Neural progenitor cell (in vitro differentiated cells): ENCODE results near the gene CTIF. TPM values are rescaled to one million over a fixed set of nuclear protein-coding genes. Genes with fewer than 3 reads are reported as not detected.

Source experiments
- DNase-seq: peaks from one replicate; pipeline ENCODE4 v3.0.0-alpha.2; 2016; ENCODE audit warnings: low spot score
- H2AFZ ChIP-seq: fragments of 200-600 bp; sonication (generic); replicated peaks from 2 replicates; pipeline ENCODE4 v1.6.1; 2016; ENCODE audit warnings: antibody characterized with exemption
- H3F3A ChIP-seq: fragments of 200-600 bp; sonication (generic); 2 replicates; pipeline ENCODE4 v1.6.1; 2016; ENCODE audit warnings: antibody characterized with exemption, low read depth
- H3K27ac ChIP-seq: fragments of 200-600 bp; sonication (generic); 2 replicates; pipeline ENCODE4 v1.5.1; 2016; ENCODE audit warnings: mild to moderate bottlenecking
- H3K27me3 ChIP-seq: fragments of 200-600 bp; sonication (generic); 2 replicates; pipeline ENCODE4 v1.6.1; 2016; ENCODE audit warnings: mild to moderate bottlenecking, moderate library complexity
- H3K36me3 ChIP-seq: fragments of 200-600 bp; sonication (generic); 2 replicates; pipeline ENCODE4 v1.5.1; 2016
- H3K4me1 ChIP-seq: fragments of 200-600 bp; sonication (generic); 2 replicates; pipeline ENCODE4 v1.6.1; 2016; ENCODE audit warnings: mixed run types
- H3K4me2 ChIP-seq: fragments of 200-600 bp; sonication (generic); 2 replicates; pipeline ENCODE4 v1.6.1; 2016
- H3K4me3 ChIP-seq: fragments of 200-600 bp; sonication (generic); 2 replicates; pipeline ENCODE4 v1.5.1; 2016
- H3K79me2 ChIP-seq: fragments of 200-600 bp; sonication (generic); 2 replicates; pipeline ENCODE4 v1.6.1; 2016; ENCODE audit warnings: low read depth
- H3K9ac ChIP-seq: fragments of 200-600 bp; sonication (generic); 2 replicates; pipeline ENCODE4 v1.6.1; 2016
- H3K9me3 ChIP-seq: fragments of 200-600 bp; sonication (generic); 2 replicates; pipeline ENCODE4 v1.5.1; 2016; ENCODE audit warnings: low read depth
- H4K20me1 ChIP-seq: fragments of 200-600 bp; sonication (generic); 2 replicates; pipeline ENCODE4 v1.6.1; 2016; ENCODE audit warnings: low read depth
- H3K27ac Mint-ChIP-seq: 3 replicates; pipeline ENCODE4 v1.8.0; 2021; ENCODE audit warnings: mixed read lengths
- H3K27me3 Mint-ChIP-seq: 2 replicates; pipeline ENCODE4 v1.8.0; 2022; ENCODE audit warnings: low read depth, mild to moderate bottlenecking, inconsistent platforms, moderate library complexity, mixed read lengths; ENCODE audit not compliant: insufficient read depth
- H3K36me3 Mint-ChIP-seq: 3 replicates; pipeline ENCODE4 v1.8.0; 2021; ENCODE audit warnings: mixed read lengths
- H3K4me1 Mint-ChIP-seq: 3 replicates; pipeline ENCODE4 v1.8.0; 2021; ENCODE audit warnings: mixed read lengths
- H3K4me3 Mint-ChIP-seq: 3 replicates; pipeline ENCODE4 v1.8.0; 2021; ENCODE audit warnings: mild to moderate bottlenecking, moderate library complexity, mixed read lengths
- H3K9me3 Mint-ChIP-seq: 3 replicates; pipeline ENCODE4 v1.8.0; 2020; ENCODE audit warnings: mixed read lengths
- EZH2 ChIP-seq: fragments of 200-600 bp; sonication (generic); IDR thresholded peaks from 2 replicates; pipeline ENCODE4 v1.6.1; 2017; ENCODE audit warnings: antibody characterized with exemption, mild to moderate bottlenecking, moderate library complexity
- EZH2phosphoT487 ChIP-seq: fragments of 200-600 bp; sonication (generic); IDR thresholded peaks from 2 replicates; pipeline ENCODE4 v1.6.1; 2017; ENCODE audit warnings: antibody characterized with exemption
- total RNA-seq: library from RNA; depleted of rRNA; stranded (reverse); fragments of >200 nt; gene quantifications from 2 replicates; pipeline ENCODE4 v1.2.3, GENCODE V29; 2015; ENCODE audit warnings: low replicate concordance
- TF ChIP-seq, protein P1 (sequence below): fragments of 200-600 bp; sonication (generic); IDR thresholded peaks from 2 replicates; pipeline ENCODE4 v1.5.1; 2017; ENCODE audit warnings: antibody characterized with exemption, mild to moderate bottlenecking

Gene CTIF
- total RNA-seq, 1 donor from 2014 or later, result 17.6 TPM

DNA sequence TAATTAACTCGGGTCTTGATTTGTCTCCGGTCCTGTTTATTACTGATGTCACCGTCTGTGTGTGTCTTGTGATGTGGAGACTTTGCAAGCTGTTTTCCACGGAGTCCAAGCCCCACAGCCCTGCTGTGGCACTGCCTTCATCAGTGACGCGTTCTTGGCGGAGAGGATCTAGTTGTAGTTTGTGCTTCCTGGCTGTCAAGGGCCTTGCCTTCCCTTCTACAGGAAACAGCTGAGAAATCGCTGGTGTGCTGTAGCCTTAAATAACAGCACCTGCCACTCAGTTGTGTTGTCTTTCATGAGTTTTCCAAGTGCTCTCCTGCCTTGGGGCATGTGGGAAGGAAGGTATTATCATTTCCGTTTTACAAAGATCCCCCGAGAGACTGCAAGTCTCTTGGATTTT, 26.3 kb downstream of the CTIF start:
- no peak overlapping the region for H3K27ac ChIP-seq
- peaks cover 7% of the 10 kb centered on the region for H3K27me3 Mint-ChIP-seq
- peaks cover 3% of the 10 kb centered on the region for H4K20me1 ChIP-seq
- H3K27me3 ChIP-seq, result no peaks in the 10 kb centered on the region
- no peak overlapping the region for H3K4me2 ChIP-seq
- no peak for DNase-seq
- peaks cover 10% of the 10 kb centered on the region for H3K9me3 Mint-ChIP-seq
- H3K9ac ChIP-seq, result no peak overlapping the region
- peak overlapping the region; percentile 47 for H3K27ac Mint-ChIP-seq
- H3K36me3 Mint-ChIP-seq, result peaks cover 7% of the 10 kb centered on the region
- H3K4me1 ChIP-seq, result peaks cover 15% of the 10 kb centered on the region
- TF ChIP-seq EZH2phosphoT487 (no peak), EZH2 (no peak)
- TF ChIP-seq, protein P1, sequence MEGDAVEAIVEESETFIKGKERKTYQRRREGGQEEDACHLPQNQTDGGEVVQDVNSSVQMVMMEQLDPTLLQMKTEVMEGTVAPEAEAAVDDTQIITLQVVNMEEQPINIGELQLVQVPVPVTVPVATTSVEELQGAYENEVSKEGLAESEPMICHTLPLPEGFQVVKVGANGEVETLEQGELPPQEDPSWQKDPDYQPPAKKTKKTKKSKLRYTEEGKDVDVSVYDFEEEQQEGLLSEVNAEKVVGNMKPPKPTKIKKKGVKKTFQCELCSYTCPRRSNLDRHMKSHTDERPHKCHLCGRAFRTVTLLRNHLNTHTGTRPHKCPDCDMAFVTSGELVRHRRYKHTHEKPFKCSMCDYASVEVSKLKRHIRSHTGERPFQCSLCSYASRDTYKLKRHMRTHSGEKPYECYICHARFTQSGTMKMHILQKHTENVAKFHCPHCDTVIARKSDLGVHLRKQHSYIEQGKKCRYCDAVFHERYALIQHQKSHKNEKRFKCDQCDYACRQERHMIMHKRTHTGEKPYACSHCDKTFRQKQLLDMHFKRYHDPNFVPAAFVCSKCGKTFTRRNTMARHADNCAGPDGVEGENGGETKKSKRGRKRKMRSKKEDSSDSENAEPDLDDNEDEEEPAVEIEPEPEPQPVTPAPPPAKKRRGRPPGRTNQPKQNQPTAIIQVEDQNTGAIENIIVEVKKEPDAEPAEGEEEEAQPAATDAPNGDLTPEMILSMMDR, result no peak
- no peaks in the 10 kb centered on the region for H3K36me3 ChIP-seq
- peaks cover 20% of the 10 kb centered on the region for H3K4me1 Mint-ChIP-seq
- H3K4me3 Mint-ChIP-seq, result no peak overlapping the region
- no peak overlapping the region for H2AFZ ChIP-seq
- H3F3A ChIP-seq, result no peaks in the 10 kb centered on the region
- H3K79me2 ChIP-seq, result peaks cover 4% of the 10 kb centered on the region
- H3K9me3 ChIP-seq, result no peaks in the 10 kb centered on the region
- H3K4me3 ChIP-seq, result no peak overlapping the region

- H4K20me1 ChIP-seq, result peaks cover 3% of the 10 kb centered on the region
- peaks cover 16% of the 10 kb centered on the region for H3K4me1 ChIP-seq
- no peak overlapping the region for H3K9ac ChIP-seq
- peaks cover 23% of the 10 kb centered on the region for H3K4me1 Mint-ChIP-seq
- no peak overlapping the region for H3K4me3 ChIP-seq
- no peak overlapping the region for H3K4me2 ChIP-seq
- H3K9me3 Mint-ChIP-seq, result peaks cover 10% of the 10 kb centered on the region
- no peaks in the 10 kb centered on the region for H3K36me3 ChIP-seq
- H3K79me2 ChIP-seq, result peaks cover 4% of the 10 kb centered on the region
- no peaks in the 10 kb centered on the region for H3K27me3 ChIP-seq
- no peak overlapping the region for H3K27ac ChIP-seq
- H2AFZ ChIP-seq, result no peak overlapping the region
- no peak for DNase-seq
- H3K4me3 Mint-ChIP-seq, result no peak overlapping the region
- TF ChIP-seq EZH2phosphoT487 (no peak), EZH2 (no peak)
- TF ChIP-seq, protein P1, result no peak
- peaks cover 7% of the 10 kb centered on the region for H3K36me3 Mint-ChIP-seq
- H3K27ac Mint-ChIP-seq, result no peak overlapping the region
- no peaks in the 10 kb centered on the region for H3K9me3 ChIP-seq
- H3K27me3 Mint-ChIP-seq, result peaks cover 7% of the 10 kb centered on the region
- no peaks in the 10 kb centered on the region for H3F3A ChIP-seq
These were observed 27.8 kb downstream of the CTIF start for GRCh38 chr18:48566589-48566988.

DNA sequence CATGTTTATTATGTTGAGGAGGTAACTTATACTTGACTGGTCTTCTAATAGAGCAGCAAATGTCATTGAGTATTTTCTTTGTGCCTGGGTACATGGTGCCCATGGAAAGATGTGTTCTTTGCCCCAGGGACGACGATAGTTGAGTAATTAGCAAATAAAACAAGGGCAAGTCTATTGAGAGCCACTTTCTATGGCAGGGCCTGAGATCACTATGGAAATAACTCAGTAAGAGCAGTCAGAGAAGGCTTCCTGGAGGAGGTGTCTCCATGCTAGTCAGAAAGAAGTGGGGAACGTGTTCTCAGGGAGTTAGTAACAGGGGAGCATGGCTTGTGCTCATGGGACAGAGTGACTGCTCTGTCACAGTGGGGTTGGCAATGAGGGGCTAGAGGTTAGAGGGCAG, 28.6 kb downstream of the CTIF start:
- Histone ChIP-seq H3K4me1 (peaks cover 15% of the 10 kb centered on the region), H4K20me1 (peaks cover 3% of the 10 kb centered on the region), H3K4me3 (no peak overlapping the region), H3F3A (no peaks in the 10 kb centered on the region), H3K9me3 (no peaks in the 10 kb centered on the region), H2AFZ (no peak overlapping the region), H3K27ac (no peak overlapping the region), H3K4me2 (no peak overlapping the region), H3K36me3 (no peaks in the 10 kb centered on the region), H3K27me3 (no peaks in the 10 kb centered on the region), H3K9ac (no peak overlapping the region), H3K79me2 (peaks cover 4% of the 10 kb centered on the region)
- peaks cover 7% of the 10 kb centered on the region for H3K36me3 Mint-ChIP-seq
- peaks cover 7% of the 10 kb centered on the region for H3K27me3 Mint-ChIP-seq
- peaks cover 10% of the 10 kb centered on the region for H3K9me3 Mint-ChIP-seq
- peaks cover 23% of the 10 kb centered on the region for H3K4me1 Mint-ChIP-seq
- no peak for DNase-seq
- H3K4me3 Mint-ChIP-seq, result no peak overlapping the region
- TF ChIP-seq, protein P1, result no peak
- TF ChIP-seq EZH2 (no peak), EZH2phosphoT487 (no peak)
- H3K27ac Mint-ChIP-seq, result no peak overlapping the region
